Hematopoietic multipotent progenitor cell treated with erythropoietin and hydrocortisone succinate and interleukin-3 and kit ligand, for 6 days (in vitro differentiated cells): ENCODE data around the gene NEDD4.
"Not testable (repeated sequence)": the region's sequence is repeated elsewhere in the genome, so short reads cannot be mapped to it uniquely, and the experiment has no call there.

Source experiments
- DNase-seq: peaks from one replicate; pipeline ENCODE4 v3.0.0-alpha.2; 2015

Gene NEDD4

DNA sequence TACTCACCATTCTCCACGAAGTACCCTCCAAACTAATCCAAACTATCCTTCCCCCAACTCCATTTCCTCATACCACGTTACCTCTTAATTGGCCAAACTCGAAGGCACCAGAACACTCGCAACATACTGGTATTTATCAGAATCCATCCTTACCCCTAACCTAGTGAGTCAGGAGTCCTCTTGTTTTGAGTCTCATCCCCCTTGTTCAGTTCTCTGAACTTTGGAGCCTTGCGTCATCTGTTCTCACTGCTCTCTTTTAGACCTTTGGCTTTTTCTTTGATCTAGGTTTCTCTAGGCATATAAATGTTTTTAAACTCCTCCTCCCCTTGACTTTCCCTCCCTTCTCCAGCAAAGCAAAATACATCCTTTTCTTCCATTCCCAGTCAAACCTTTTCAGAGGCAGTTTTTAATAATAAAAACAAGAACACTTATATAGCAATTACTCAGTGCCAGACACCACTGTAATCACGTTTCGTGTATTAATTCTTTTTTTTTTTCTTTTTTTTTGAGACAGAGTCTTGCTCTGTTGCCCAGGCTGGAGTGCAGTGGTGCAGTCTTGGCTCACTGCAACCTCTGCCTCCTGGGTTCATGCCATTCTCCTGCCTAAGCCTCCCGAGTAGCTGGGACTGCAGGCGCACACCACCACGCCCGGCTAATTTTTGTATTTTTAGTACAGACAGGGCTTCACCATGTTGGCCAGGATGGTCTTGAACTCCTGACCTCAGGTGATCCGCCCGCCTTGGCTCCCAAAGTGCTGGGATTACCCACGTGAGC lies 40.7 kb downstream of the NEDD4 start:
- DNase-seq, result not testable (repeated sequence)

DNA sequence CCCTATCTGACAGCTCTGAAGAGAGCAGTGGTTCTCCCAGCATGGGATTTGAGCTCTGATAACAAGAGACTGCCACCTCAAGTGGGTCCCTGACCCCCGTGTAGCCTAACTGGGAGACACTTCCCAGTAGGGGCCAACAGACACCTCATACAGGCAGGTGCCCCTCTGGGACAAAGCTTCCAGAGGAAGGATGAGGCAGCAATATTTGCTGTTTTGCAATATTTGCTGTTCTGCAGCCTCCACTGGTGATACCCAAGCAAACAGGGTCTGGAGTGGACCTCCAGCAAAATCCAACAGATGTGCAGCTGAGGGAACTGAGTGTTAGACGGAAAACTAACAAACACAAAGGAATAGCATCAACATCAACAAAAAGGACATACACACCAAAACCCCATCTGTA lies 48.8 kb downstream of the NEDD4 start:
- not testable (repeated sequence) for DNase-seq

DNA sequence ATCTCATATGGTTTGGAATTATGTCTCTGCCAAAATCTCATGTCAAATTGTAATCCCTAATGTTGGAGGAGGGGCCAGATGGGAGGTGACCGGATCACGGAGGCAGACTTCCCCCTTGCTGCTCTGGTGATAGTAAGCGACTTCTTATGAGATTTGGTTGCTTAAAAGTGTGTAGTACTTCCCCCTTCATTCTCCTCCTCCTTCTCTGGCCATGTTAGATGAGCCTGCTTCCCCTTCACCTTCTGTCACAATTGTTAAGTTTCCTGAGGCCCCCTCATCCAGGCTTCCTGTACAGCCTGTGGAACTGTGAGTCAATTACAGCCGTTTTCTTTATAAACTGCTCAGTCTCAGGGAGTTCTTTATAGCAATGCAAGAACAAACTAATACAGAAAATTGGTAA lies 51.1 kb downstream of the NEDD4 start:
- DNase-seq, result peak; percentile 64

DNA sequence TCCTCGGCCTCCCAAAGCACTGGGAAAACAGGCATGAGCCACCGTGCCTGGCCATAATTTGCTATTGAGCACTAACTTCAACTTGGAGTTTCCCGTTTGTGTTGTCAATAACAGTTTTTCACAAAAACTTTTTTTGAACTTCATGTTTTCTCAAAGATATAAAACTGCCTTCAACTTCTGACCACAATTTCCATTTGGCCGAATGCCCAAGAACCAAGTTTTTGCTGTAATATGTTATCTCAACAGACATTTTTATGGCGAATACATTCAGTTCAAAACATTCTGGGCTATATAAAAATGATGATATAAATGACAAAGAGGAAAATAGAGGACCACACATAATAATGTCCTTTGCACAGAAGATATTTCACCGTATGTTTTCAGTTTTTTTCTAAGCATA lies 56.4 kb downstream of the NEDD4 start:
- peak; percentile 94 for DNase-seq

DNA sequence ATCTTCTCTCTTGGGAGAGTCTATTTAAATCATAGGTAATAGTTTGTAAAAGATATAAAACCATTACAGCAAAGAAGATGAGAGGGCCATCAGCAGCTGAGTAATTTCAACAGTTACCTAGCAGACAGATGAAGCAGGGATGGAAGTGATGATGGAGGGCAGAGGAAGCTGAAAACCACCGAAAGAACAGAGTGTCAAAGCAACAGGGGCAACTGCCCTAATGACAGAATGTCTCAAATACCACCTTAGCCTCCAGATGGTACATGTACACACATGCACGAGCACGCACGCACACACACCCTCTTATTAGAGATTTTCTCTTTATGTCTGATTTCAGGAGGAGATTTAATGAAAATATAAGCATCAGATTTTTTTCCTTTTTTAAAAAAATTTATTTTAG lies 64.5 kb downstream of the NEDD4 start:
- DNase-seq, result no peak

DNA sequence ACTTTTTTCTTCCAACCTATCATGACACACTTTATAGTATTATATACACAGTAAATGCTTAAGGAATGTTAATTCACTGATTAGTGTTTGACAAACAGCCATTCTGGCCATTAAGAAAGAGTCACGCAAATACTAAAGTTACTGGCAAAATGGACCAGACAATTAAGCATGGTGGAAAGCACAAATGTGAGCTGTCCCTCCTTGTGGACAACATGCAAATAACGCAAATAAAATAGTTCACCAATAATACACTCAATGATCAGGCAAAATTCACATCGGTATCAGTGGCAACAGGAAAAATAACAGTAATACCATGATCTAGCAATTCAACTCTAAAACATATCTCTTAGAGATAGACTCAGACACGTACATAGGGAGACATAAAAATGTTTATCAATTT lies 71.7 kb downstream of the NEDD4 start:
- no peak for DNase-seq

DNA sequence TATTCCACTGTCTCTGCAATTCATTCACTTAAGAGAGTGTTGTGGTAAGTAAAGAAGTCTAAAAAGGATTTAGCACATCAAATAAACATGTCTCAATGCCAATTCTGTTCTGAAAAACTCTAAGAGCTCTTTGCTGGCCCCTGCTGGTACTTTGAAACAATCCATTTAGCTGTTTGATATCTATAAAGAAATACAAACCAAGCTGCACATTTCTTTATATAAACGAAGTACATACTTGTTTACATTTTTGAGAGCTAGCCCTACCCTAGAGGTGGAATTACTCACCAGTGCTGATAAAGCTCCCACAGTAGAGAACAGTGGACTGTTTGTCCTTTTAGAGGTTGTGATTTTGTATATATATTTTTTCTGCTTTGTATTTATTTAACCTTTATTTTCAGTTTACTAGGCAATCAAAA lies 75.5 kb downstream of the NEDD4 start:
- DNase-seq, result peak; percentile 80

DNA sequence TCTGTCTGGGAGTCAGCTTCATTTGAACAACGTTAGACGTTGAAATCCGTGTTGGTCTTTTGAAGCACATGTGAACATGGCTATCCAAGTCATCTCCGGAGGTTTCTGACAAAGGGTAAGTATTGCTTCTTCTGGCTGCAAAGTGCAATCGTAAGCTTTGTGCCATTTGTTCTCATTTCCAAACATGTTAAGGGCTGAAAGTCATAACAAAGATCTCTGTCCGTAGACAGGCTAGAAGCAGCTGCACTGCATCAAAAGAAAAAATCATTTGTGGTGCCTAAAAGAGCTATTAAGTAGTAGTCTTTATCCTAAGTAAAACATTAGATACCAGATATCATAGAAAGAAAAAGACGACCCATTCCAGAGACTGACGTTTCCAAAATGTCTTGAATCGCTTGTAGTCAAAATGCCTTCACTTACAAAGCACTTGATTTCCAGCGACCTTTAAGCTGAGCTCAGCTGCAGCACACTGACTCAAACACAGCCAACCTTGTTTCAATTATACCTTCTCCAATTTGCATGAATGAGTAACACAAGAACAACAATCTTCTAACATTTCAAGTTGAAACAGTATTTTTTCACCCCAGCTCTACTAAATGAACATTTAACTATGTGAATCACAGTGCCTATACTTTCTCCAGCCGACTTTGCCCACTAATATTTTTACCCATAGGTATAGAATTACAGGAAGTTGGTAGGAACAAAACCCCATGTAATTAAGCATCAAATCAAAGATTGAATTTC lies 76.6 kb downstream of the NEDD4 start:
- DNase-seq, result no peak

DNA sequence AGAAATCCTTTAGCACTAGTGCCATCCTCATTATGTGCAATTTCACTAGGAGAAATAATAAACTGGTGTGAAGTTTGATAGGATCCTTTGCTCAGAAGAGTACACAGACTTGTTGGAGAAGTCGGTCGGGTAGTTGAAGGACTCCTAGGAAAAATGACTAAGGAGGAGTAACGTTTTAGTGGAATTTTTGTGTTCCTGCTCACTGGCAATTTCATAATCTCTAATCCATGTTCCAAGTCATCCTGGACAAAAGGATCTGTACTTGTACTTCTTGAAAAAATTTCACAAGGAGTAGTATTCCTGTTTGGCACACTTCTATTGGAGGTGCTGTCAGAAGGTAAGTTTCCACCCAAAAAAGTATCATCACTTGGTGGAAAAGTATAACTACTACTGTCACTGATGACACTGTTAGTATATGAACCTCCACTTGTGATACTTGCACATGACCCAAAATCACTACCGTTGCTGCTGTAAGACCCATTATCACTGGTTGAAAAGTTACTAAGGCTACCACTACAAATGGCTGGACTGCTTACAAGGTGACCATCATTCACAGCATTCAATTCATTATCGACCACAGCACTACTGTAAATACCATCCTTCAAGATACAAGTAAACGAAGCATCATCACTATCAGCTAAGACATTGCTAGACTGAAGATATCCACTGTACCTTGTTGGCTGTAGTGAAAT lies 77.4 kb downstream of the NEDD4 start:
- no peak for DNase-seq

DNA sequence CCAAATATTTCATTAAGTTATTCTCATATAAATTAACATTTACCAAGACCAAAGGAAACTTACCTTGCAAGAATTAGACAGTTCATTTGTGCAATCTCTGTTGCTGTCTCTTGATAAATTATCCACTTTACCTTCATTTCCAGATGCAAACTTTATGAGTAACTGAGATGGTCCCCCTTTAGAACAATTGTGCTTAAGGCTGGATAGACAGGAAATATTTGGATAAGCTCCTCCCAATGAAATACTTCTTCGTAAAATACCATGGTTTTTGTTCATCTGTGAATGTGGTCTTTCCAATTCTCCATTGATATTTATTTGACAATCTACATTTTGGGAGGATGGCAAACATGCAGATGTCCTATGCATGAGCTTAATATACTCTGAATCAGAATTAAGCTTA lies 78.2 kb downstream of the NEDD4 start:
- no peak for DNase-seq

DNA sequence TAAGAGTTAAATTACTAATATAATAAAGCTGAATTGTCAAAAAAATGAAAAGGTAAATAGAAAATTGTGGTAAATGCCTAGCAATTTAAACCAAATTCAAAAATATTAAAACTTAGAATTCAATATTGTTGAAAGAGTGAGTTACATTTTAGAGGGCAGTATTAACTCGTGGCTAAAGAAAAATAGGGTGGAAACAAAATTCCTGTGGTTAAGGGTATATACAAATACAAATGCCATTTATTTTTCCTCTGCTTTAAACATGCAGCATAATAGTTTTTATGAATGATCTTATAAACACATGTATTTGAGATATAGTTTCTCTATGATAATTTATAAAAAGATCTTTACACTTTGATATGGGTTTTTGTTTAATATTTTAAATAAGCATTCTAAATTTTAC lies 79.0 kb downstream of the NEDD4 start:
- no peak for DNase-seq

DNA sequence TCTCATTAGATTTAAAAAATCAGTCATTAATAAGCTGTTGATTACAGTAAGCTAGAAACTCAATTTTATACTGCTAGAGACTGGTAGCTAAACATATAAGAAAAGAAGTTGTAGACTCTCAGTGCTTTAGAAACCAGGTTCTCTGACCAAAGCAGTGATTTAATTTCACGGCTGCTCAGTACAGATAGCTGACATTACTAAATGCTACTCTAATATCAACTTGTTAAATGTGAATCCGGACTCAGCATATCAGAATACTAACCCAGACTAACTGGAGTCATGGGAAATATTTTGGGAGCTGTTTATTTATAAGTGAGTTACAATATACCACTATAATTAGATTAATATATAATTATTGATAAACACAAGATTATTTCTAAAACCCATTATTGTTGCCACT lies 80.4 kb downstream of the NEDD4 start:
- DNase-seq, result no peak

DNA sequence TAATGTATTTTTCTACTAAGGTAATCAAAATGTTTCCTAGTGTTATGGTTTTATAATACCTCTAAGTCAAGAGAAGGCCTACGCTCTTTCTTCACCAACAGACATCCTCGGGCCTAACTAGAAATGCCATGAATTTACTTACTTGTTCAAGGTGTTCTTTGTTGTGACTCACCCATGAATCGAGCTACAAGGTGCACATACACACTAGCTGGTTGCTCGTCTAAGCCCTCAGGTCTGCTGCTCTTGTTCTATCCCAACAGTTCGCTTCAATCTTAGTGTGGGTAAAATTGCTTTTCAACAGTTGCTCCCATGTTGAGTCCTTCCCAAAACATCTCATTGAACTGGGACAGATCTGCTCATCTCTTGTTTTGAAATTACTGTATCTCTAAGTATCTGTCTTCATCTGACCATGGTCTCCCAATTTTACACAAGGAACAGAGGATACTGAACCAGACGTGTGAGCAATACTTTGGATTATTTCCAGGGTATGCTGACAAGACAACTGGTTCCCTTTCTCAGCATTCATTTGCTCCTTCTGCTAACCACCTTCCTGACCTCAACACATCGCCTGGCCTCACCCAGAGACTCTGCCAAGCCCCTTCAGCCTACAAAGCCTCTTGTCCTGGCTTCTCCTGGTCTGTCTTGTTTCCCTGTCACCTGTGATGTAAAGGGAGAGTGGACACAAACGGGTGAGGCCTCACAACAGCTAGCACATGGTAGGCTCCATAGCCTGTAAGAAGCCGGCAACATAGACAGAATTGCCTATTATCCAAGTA lies 84.2 kb downstream of the NEDD4 start:
- DNase-seq, result no peak

DNA sequence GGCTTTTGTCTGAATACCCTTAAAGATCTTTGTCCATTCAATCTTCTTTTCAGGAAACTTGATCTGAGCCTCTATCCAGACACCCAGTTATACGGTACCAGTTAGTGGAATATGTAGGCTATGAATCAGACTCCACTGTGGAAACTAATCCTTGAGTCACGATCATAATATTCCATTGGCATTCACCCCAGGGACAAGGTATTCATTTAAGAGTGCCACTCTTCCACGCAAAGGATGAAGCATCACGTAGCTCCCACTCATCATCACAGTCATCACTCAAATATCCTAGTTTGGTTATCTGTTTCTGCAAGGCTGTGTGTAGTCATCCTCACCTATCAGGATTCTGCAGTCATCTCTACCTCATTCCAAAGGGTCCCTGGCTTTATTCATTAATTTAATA lies 85.6 kb downstream of the NEDD4 start:
- no peak for DNase-seq

DNA sequence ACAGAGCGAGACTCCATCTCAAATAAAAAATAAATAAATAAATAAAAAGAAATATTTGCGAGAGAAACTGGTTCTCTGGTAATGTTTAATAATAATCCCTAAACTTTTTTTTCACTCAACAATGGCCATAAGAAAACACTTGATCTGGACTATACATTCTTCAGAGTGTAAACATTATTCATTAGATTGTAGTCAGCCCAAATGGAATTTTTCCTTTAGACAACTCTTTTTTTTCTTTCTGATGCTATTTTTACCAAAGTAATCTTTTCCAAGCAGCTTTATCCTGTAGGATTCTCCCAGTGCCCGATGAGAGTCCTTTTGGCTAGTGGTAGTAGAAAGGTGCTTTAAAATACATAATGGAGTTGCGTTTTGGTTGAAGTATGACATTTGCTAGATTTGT lies 90.4 kb downstream of the NEDD4 start:
- no peak for DNase-seq

DNA sequence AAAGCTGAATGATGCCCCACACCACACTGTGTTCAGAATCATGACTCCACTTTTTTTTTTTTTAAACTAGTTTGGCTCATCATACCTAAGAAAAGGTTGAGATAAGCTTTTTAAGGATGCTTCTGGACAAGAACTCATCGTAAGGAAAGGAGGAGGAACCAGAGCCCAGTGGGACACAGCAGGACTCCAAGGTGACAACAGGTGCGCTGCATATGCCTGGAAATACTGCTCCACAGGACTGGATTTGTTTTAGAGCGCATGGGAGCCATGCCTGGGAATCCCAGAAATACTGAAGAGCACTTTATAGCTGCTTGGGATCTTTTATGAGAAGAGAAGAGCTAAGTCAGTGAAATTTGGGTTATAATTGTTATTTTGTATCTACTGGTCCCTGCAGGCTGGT lies 93.4 kb downstream of the NEDD4 start:
- DNase-seq, result no peak

DNA sequence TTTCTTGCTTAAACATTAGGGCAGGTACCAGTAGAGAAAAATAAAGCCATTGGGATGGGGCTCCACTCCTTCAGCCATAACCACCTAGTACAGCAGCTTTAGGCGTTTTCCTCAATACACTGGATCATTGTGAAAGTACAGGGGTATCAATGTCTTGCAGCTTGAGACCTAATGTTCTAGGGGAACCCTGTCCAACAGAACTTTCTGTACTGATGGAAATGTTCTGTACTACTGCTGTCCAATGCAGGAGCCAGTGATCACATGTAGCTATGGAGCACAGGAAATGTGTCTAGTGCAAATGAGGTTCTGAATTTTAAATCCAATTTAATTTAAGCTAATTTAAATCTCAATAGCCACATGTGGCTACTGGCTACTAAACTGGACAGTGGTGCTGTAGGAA lies 93.9 kb downstream of the NEDD4 start:
- DNase-seq, result no peak

DNA sequence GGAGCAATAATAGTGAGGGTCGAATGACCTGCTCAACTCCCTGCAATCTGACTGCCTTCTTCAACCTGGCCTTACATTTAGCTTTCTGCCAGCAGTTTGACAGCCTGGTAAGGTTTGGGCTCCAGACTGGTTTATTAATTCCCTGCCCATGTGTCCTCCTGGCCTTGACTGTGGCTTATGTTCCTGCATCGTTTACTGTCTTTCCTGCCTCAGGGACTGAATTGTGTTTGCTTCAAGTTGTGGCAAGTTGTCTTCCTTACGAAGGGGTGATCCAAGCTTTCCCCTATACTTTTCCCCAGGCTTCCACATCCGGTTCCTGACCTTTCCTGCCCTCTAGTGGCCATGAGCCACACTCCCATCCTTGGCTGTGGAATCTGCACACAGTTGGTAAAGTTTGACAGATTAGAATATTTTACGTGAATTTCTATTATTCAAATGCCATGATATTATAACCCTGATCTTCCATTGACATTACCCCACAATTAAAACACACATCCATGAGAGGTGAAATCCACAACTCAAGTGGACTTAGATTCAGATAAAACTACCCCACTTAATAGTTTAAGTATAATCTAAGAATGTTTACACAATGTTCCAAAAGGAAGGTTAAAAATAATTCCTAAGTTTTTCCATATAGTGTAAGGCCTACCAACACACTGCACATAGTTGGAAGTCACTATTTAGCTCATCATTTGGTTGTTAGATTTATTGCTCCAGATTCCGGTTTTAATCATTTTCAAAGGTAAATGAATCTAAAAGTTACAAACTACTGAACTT lies 95.7 kb downstream of the NEDD4 start:
- DNase-seq, result peak; percentile 64

DNA sequence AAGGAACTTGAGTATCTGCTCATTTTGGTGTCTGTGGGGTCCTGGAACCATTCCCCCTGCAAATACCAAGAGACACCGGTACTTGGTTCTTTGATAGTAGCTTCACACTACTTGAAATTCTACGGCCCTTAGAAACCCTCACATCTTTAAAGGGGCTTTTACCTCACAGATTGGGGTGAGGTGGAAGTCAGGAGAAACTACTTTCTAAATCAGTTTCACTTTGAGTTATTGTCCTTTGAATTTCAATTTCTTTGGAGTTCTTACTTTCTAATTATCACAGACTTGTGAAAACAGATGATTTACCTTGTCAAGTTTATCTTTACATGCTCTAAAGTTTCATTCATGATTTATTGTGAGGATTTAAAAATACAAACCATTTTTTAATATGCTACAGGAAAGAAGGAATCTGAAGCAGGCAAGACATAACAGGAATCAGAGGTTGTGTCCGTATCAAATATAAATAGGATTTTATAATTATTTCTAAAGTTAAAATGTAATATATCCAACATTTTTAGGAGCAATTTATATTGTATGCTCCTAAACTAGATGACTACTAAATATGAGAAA lies 98.9 kb downstream of the NEDD4 start:
- no peak for DNase-seq

DNA sequence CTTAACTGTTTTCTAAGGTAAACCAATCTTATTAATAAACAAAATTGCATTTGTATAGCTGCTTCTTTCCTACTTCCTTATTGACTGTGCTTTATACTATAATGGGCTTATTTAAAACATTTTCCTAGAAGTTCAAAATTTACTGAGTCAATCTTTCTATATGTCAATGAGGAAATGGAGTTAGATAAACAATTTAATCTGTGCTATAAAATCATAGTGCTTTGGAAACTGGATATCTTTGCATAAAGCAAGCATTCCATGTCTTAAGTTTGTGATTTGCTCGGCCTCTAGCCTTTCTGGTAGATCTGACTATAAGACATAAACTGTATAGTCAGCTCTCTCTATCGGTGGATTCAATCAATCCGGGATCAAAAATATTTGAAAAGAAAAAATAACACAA lies 99.6 kb downstream of the NEDD4 start:
- DNase-seq, result no peak

DNA sequence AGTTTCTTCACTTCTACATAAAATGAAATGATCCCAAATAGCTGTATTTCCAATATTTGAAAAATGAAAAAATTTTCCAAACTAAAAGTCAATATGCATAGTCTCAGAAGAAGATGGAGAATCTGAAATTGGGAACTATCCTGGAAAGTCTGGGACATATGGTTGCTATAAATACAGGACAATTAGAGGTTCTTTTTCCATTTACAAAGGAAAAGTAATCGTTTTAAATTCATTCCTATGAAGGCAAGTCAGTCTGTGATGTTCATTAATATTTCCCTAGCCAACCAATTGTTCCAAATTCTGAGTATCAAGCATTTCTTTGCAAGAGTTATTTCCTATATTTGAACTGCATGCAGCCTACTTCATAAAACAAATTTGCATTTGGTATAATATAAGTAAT lies 102.2 kb downstream of the NEDD4 start:
- DNase-seq, result no peak

DNA sequence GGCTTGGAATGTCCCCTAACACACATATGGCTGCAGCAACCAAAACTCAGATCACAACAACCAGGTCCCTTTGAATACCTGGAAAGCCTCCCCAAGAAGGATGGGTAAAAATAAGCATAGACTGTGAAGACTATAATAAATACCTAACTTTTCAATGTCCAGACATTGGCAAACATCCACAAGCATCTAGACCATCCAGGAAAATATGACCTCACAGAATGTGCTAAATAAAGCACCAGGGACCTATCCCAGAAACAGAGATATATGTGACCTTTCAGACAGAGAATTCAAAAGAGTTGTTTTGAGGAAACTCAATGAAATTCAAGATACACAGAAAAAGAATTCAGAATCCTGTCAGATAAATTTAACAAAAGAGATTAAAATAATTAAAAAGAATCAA lies 109.2 kb downstream of the NEDD4 start:
- no peak for DNase-seq
